ENCODE measurements around the gene SIM1.

DNA sequence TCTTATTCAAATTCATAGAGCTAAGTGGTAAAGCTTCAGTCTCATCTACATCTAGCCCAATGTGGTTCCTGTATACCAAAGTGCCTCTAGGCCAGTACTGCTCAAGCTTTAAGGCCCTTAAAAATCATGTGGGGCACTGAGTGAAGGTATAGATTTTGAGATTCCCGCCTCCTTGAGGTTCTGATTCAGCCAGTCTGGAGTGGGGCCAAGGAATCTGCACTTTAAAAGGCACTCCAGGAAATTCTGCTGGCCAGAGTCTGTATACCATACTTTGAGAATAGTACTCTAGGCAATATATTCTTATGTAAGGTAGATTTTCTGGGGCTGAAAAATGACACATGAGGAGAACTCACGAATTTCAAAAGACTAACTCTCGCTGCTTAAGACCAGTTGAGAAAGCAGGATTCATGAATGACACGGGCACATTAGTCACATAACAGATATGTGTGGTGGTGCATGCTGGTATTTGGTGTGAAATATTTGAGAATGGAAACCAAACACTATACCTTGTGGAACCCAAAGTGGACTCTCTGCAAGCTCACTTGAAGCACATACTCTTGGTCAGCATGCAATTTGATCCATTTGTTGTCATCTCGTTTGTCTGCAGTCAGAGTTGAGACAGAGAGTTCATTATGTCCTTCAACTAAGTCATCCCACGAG, 47.6 kb upstream of the SIM1 start:
- TF ChIP-seq GATA2 (IDR thresholded peaks at IDR 0.05; ENCODE audit: low read depth, low read length) (no peak), GATA3 (IDR thresholded peaks at IDR 0.05; ENCODE audit: low read depth, low read length) (no peak)

Measured in SH-SY5Y (cell line).